Measurements from ENCODE around the gene RAB29. TPM values are rescaled to one million over a fixed set of nuclear protein-coding genes. Genes with fewer than 3 reads are reported as not detected.
A peak's percentile ranks its signal among the peaks of the same experiment; 100 is the strongest.

RAB29 gene
- total and polyA plus RNA-seq, 9 of the 15 experiments (the other 6 are each of a cell fraction or from before 2014, with no cell fraction given): 6.3 to 17.6 (median 8.0) TPM

- TF ChIP-seq, protein P1, sequence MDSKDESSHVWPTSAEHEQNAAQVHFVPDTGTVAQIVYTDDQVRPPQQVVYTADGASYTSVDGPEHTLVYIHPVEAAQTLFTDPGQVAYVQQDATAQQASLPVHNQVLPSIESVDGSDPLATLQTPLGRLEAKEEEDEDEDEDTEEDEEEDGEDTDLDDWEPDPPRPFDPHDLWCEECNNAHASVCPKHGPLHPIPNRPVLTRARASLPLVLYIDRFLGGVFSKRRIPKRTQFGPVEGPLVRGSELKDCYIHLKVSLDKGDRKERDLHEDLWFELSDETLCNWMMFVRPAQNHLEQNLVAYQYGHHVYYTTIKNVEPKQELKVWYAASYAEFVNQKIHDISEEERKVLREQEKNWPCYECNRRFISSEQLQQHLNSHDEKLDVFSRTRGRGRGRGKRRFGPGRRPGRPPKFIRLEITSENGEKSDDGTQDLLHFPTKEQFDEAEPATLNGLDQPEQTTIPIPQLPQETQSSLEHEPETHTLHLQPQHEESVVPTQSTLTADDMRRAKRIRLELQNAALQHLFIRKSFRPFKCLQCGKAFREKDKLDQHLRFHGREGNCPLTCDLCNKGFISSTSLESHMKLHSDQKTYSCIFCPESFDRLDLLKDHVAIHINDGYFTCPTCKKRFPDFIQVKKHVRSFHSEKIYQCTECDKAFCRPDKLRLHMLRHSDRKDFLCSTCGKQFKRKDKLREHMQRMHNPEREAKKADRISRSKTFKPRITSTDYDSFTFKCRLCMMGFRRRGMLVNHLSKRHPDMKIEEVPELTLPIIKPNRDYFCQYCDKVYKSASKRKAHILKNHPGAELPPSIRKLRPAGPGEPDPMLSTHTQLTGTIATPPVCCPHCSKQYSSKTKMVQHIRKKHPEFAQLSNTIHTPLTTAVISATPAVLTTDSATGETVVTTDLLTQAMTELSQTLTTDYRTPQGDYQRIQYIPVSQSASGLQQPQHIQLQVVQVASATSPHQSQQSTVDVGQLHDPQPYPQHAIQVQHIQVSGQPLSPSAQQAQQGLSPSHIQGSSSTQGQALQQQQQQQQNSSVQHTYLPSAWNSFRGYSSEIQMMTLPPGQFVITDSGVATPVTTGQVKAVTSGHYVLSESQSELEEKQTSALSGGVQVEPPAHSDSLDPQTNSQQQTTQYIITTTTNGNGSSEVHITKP (IDR thresholded peaks at IDR 0.05; ENCODE audit: partially characterized antibody): peak; percentile 10
- TF ChIP-seq HIVEP1 (CRISPR knock-in tag; IDR thresholded peaks at IDR 0.05): no peak
- no peak for TF ChIP-seq RAD51 (IDR thresholded peaks at IDR 0.05; ENCODE audit: borderline replicate concordance, low read depth)
- no peak for TF ChIP-seq ZNF41 (CRISPR knock-in tag; conservative IDR thresholded peaks at IDR 0.05)
Measured at GRCh38 chr1:205811660-205812059, 36.4 kb upstream of the RAB29 start (continued).

GRCh38 chr1:205810448-205811157 lies 35.3 kb upstream of the RAB29 start:
- H3K9ac ChIP-seq (ENCODE audit: insufficient read depth in 1 of 2, low read depth in 2 of 2, low read length in 2 of 2): peak overlapping the region in 1 of 2 experiments; percentile 18; a peak in 1 of 4 replicates
- in situ Hi-C loops (cut with MboI) (no loop called here), intact Hi-C loops (cut with micrococcal nuclease) (loop anchor here (2.0 to 5.0 kb wide), 2 partner anchors 20 to 97 kb away; no protein-coding TSS in a partner anchor)
- peak overlapping the region; percentile 94; the same call in 1 of the 2 replicates for H3K4me2 ChIP-seq (ENCODE audit: insufficient read depth, low read length)
- ChIA-PET CTCF (ENCODE audit: low intra/inter-chr PET ratio) (no interaction called here), POLR2A (interaction anchor here (0.6 to 2.7 kb wide), 8 partner anchors 9 to 300 kb away, joined by 3 to 15 read pairs (median 4); partner anchors contain the start of genes CTSE and RAB29)
- H3K4me1 ChIP-seq (replicated peaks in 1 of 2; ENCODE audit: control insufficient read depth in 2 of 2, insufficient read depth in 2 of 2, low read length in 2 of 2): peaks cover 32 to 41% of the 10 kb centered on the region in 2 experiments; a peak in 4 of 5 replicates
- no peak overlapping the region for H3K4me3 ChIP-seq
- H3K9me1 ChIP-seq (ENCODE audit: control insufficient read depth, insufficient read depth, low read length): no peaks in the 10 kb centered on the region
- no peaks in the 10 kb centered on the region for H3K9me3 ChIP-seq (replicated peaks; ENCODE audit: control insufficient read depth, insufficient read depth, low read depth, low read length)
- peak; percentile 13; the same call in 2 of the 3 replicates for ATAC-seq
- H3K79me2 ChIP-seq (ENCODE audit: control insufficient read depth, insufficient read depth, low read length): peaks cover 40% of the 10 kb centered on the region
- peaks cover 22% of the 10 kb centered on the region; the same call in 2 of the 3 replicates for H3K36me3 ChIP-seq (ENCODE audit: control insufficient read depth, insufficient read depth, low read length)
- H3K27ac ChIP-seq (ENCODE audit: extremely low read depth, low read depth, low read length): no peak overlapping the region
- no TSS peak for BruUV-seq (replicated peaks)
- H3K27me3 ChIP-seq (ENCODE audit: control insufficient read depth in 2 of 2, insufficient read depth in 2 of 2, low read length in 2 of 2): no peaks in the 10 kb centered on the region
- H2AFZ ChIP-seq (ENCODE audit: low read depth, low read length): no peak overlapping the region
- peak; percentile 44 for FAIRE-seq
- DNase-seq (ENCODE audit: extremely low read depth in 1 of 4, low spot score in 3 of 4): peak in 2 of 4 experiments; percentile 43 to 52
- peaks cover 28% of the 10 kb centered on the region for H4K20me1 ChIP-seq (replicated peaks; ENCODE audit: control insufficient read depth, insufficient read depth, low read length)
- WGBS (ENCODE audit: insufficient coverage, low coverage, missing lambda C conversion rate): 97% methylated on average over 12 of the region's 12 CpGs
- TF ChIP-seq KDM5B (IDR thresholded peaks at IDR 0.05; ENCODE audit: insufficient replicate concordance, low read depth, low read length) (no peak), GABPA (tag; conservative IDR thresholded peaks at IDR 0.05; ENCODE audit: low read depth) (no peak), ZBTB7A (IDR thresholded peaks at IDR 0.05; ENCODE audit: borderline replicate concordance, control insufficient read depth, low read depth, low read length) (no peak), CTCF (IDR thresholded peaks at IDR 0.05 in 2 of 3, conservative IDR thresholded peaks at IDR 0.05 in 1 of 3; ENCODE audit: insufficient read depth in 2 of 3, low read depth in 1 of 3, low read length in 3 of 3) (peak; percentile 40 to 52 (median 42); a peak in 5 of 6 replicates)
- TF ChIP-seq, protein P2, sequence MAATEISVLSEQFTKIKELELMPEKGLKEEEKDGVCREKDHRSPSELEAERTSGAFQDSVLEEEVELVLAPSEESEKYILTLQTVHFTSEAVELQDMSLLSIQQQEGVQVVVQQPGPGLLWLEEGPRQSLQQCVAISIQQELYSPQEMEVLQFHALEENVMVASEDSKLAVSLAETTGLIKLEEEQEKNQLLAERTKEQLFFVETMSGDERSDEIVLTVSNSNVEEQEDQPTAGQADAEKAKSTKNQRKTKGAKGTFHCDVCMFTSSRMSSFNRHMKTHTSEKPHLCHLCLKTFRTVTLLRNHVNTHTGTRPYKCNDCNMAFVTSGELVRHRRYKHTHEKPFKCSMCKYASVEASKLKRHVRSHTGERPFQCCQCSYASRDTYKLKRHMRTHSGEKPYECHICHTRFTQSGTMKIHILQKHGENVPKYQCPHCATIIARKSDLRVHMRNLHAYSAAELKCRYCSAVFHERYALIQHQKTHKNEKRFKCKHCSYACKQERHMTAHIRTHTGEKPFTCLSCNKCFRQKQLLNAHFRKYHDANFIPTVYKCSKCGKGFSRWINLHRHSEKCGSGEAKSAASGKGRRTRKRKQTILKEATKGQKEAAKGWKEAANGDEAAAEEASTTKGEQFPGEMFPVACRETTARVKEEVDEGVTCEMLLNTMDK (IDR thresholded peaks at IDR 0.05; ENCODE audit: borderline replicate concordance, insufficient read depth, low read depth, low read length, poor library complexity, severe bottlenecking): peak; percentile 32

Measured in K562 (cell line).